SK-N-MC (cell line): ENCODE results near the gene MASP2.
A peak's percentile ranks its signal among the peaks of the same experiment; 100 is the strongest.

Source experiments
- DNase-seq: peaks from one replicate; pipeline ENCODE4 v3.0.0-alpha.2; 2011; ENCODE audit warnings: low read depth, low spot score
- H3K27ac ChIP-seq: fragments of 200-600 bp; sonication (generic); 2 replicates; pipeline ENCODE4 v1.5.1; 2016; ENCODE audit warnings: mixed run types
- H3K36me3 ChIP-seq: fragments of 200-600 bp; sonication (generic); 2 replicates; pipeline ENCODE4 v1.6.1; 2017; ENCODE audit warnings: antibody characterized with exemption, low read length, mixed read lengths; ENCODE audit not compliant: insufficient read depth
- H3K4me3 ChIP-seq: fragments of 200-600 bp; sonication (generic); 2 replicates; pipeline ENCODE4 v1.5.1; 2016
- H3K9ac ChIP-seq: fragments of 200-600 bp; sonication (generic); 2 replicates; pipeline ENCODE4 v1.8.0; 2017; ENCODE audit warnings: mixed run types, mixed read lengths; ENCODE audit not compliant: insufficient read length
- H3K9me3 ChIP-seq: fragments of 200-600 bp; sonication (generic); 2 replicates; pipeline ENCODE4 v1.6.1; 2017; ENCODE audit warnings: low read depth, mild to moderate bottlenecking, antibody characterized with exemption, low read length, moderate library complexity, mixed read lengths
- EZH2 ChIP-seq: fragments of 200-600 bp; sonication (generic); IDR thresholded peaks from one replicate; pipeline ENCODE4 v1.6.1; 2017; ENCODE audit warnings: antibody characterized with exemption
- FOXP2 ChIP-seq: optimal IDR thresholded peaks from 2 replicates; pipeline ENCODE3; 2011; ENCODE audit warnings: mild to moderate bottlenecking, moderate library complexity; ENCODE audit not compliant: insufficient read depth; ENCODE audit errors: extremely low read length, control extremely low read depth
- POLR2AphosphoS5 ChIP-seq: IDR thresholded peaks from 2 replicates; pipeline ENCODE4 v1.6.1; 2012; ENCODE audit warnings: mild to moderate bottlenecking, low read depth, low read length, borderline replicate concordance

The MASP2 gene

GRCh38 chr1:11031624-11032262 lies 15.3 kb downstream of the MASP2 start:
- no peaks in the 10 kb centered on the region for H3K9me3 ChIP-seq
- H3K27ac ChIP-seq = no peak overlapping the region
- TF ChIP-seq POLR2AphosphoS5 (peak; percentile 16; the same call in 1 of the 2 replicates), FOXP2 (no peak)
- H3K9ac ChIP-seq = no peak overlapping the region
- H3K4me3 ChIP-seq = no peak overlapping the region
- DNase-seq = no peak
- H3K36me3 ChIP-seq = peaks cover 7% of the 10 kb centered on the region; the same call in 1 of the 2 replicates

- no peaks in the 10 kb centered on the region for H3K9me3 ChIP-seq
- peak; percentile 21; the same call in 1 of the 2 replicates for TF ChIP-seq POLR2AphosphoS5
- TF ChIP-seq FOXP2 = no peak
- peaks cover 16% of the 10 kb centered on the region for H3K36me3 ChIP-seq
- DNase-seq = no peak
- H3K9ac ChIP-seq = no peak overlapping the region
- no peak overlapping the region for H3K4me3 ChIP-seq
- H3K27ac ChIP-seq = no peak overlapping the region
Measured at GRCh38 chr1:11030865-11031264, 16.2 kb downstream of the MASP2 start.

- TF ChIP-seq POLR2AphosphoS5 = no peak
- TF ChIP-seq FOXP2 = no peak
- Histone ChIP-seq H3K36me3 (peaks cover 44% of the 10 kb centered on the region), H3K9ac (no peak overlapping the region), H3K27ac (no peak overlapping the region), H3K9me3 (no peaks in the 10 kb centered on the region), H3K4me3 (no peak overlapping the region)
- no peak for DNase-seq
Measured at GRCh38 chr1:11028018-11028417, 19.0 kb downstream of the MASP2 start.

GRCh38 chr1:11027316-11027715 lies 19.7 kb downstream of the MASP2 start:
- Histone ChIP-seq H3K9ac (no peak overlapping the region), H3K27ac (no peak overlapping the region), H3K4me3 (no peak overlapping the region), H3K9me3 (no peaks in the 10 kb centered on the region), H3K36me3 (peaks cover 50% of the 10 kb centered on the region)
- DNase-seq = no peak
- TF ChIP-seq POLR2AphosphoS5 = no peak
- no peak for TF ChIP-seq FOXP2
- TF ChIP-seq EZH2 = no peak

GRCh38 chr1:11026903-11027302 lies 20.1 kb downstream of the MASP2 start:
- H3K27ac ChIP-seq = no peak overlapping the region
- H3K36me3 ChIP-seq = peaks cover 54% of the 10 kb centered on the region
- H3K9me3 ChIP-seq = no peaks in the 10 kb centered on the region
- no peak overlapping the region for H3K9ac ChIP-seq
- TF ChIP-seq FOXP2 = no peak
- peak; percentile 11; the same call in 1 of the 2 replicates for TF ChIP-seq POLR2AphosphoS5
- no peak for DNase-seq
- H3K4me3 ChIP-seq = no peak overlapping the region

- H3K27ac ChIP-seq = no peak overlapping the region
- peaks cover 63% of the 10 kb centered on the region for H3K36me3 ChIP-seq
- TF ChIP-seq EZH2 (no peak), FOXP2 (no peak), POLR2AphosphoS5 (no peak)
- DNase-seq = no peak
- H3K9ac ChIP-seq = no peak overlapping the region
- no peaks in the 10 kb centered on the region for H3K9me3 ChIP-seq
- no peak overlapping the region for H3K4me3 ChIP-seq
Measured at GRCh38 chr1:11026052-11026451, 21.0 kb downstream of the MASP2 start.

- peaks cover 67% of the 10 kb centered on the region for H3K36me3 ChIP-seq
- H3K27ac ChIP-seq = no peak overlapping the region
- H3K4me3 ChIP-seq = no peak overlapping the region
- no peaks in the 10 kb centered on the region for H3K9me3 ChIP-seq
- TF ChIP-seq POLR2AphosphoS5 = no peak
- TF ChIP-seq FOXP2 = no peak
- TF ChIP-seq EZH2 = no peak
- no peak for DNase-seq
- H3K9ac ChIP-seq = no peak overlapping the region
Measured at GRCh38 chr1:11025618-11026017, 21.4 kb downstream of the MASP2 start.

- TF ChIP-seq FOXP2 (no peak), POLR2AphosphoS5 (no peak), EZH2 (no peak)
- Histone ChIP-seq H3K9me3 (no peaks in the 10 kb centered on the region), H3K36me3 (peaks cover 75% of the 10 kb centered on the region), H3K4me3 (no peak overlapping the region), H3K9ac (no peak overlapping the region), H3K27ac (peak overlapping the region; percentile 22)
- DNase-seq = no peak
Measured at GRCh38 chr1:11024874-11025203, 22.2 kb downstream of the MASP2 start.
